ENCODE results near the gene ACAT2. TPM values are rescaled to one million over a fixed set of nuclear protein-coding genes. Genes with fewer than 3 reads are reported as not detected.
A peak's percentile ranks its signal among the peaks of the same experiment; 100 is the strongest.

ACAT2 gene
- total RNA-seq, 1 experiment from 2014 or later = 156 TPM

GRCh38 chr6:159788276-159788675 lies 26.4 kb downstream of the ACAT2 start:
- H3K4me2 ChIP-seq (ENCODE audit: insufficient read depth, insufficient read length, low read length) = peak overlapping the region; percentile 87
- no peak overlapping the region for H2BK120ac ChIP-seq (ENCODE audit: low read depth, low read length, poor library complexity, severe bottlenecking)
- no peak overlapping the region for H2BK15ac ChIP-seq (ENCODE audit: low read depth, low read length)
- H3T11ph ChIP-seq (ENCODE audit: low read length) = no peak overlapping the region
- peaks cover 61 to 81% (median 74%) of the 10 kb centered on the region in 3 experiments for H3K36me3 Mint-ChIP-seq (ENCODE audit: insufficient read depth in 1 of 3, low read depth in 3 of 3)
- no peak overlapping the region for H3K18ac ChIP-seq (ENCODE audit: insufficient read length, low read depth, low read length)
- H4K20me1 ChIP-seq (ENCODE audit: control insufficient read depth, insufficient read depth, insufficient read length) = no peaks in the 10 kb centered on the region
- no peaks in the 10 kb centered on the region for H3K79me1 ChIP-seq (ENCODE audit: insufficient read depth, low read depth, low read length, poor library complexity, severe bottlenecking)
- H3K9ac ChIP-seq (ENCODE audit: extremely low read depth, insufficient read length, low read length) = peak overlapping the region; percentile 95
- peak overlapping the region in 2 of 3 experiments; percentile 63 to 84; a peak in 2 of 7 replicates for H3K27ac Mint-ChIP-seq
- H3K9me3 Mint-ChIP-seq = no peaks in the 10 kb centered on the region
- H3K27me3 ChIP-seq (ENCODE audit: insufficient read depth, low read length) = no peaks in the 10 kb centered on the region
- no peak overlapping the region for H4K8ac ChIP-seq (replicated peaks; ENCODE audit: insufficient read length, low read depth, low read length)
- no peak overlapping the region for H3K23ac ChIP-seq (ENCODE audit: insufficient read length, low read depth, low read length)
- peaks cover 13% of the 10 kb centered on the region for H3K23me2 ChIP-seq (ENCODE audit: insufficient read length, low read depth, low read length, poor library complexity, severe bottlenecking)
- no peak overlapping the region for H3K27ac ChIP-seq (ENCODE audit: insufficient read length, low read depth, low read length)
- H3K56ac ChIP-seq (ENCODE audit: insufficient read length, low read depth, low read length) = no peak overlapping the region
- no peak overlapping the region for H4K91ac ChIP-seq (ENCODE audit: insufficient read length, low read depth, low read length)
- H2BK5ac ChIP-seq (ENCODE audit: insufficient read length, low read length) = no peak overlapping the region
- no peak overlapping the region for H2AK5ac ChIP-seq (ENCODE audit: insufficient read length, low read length)
- H4K5ac ChIP-seq (ENCODE audit: insufficient read length, low read depth, low read length) = no peak overlapping the region
- no peaks in the 10 kb centered on the region for H3K4me1 ChIP-seq (ENCODE audit: insufficient read depth, low read length)
- H2AFZ ChIP-seq (ENCODE audit: low read length) = no peak overlapping the region
- no peak overlapping the region for H3K4ac ChIP-seq (ENCODE audit: low read depth, low read length)
- H3K79me2 ChIP-seq (ENCODE audit: insufficient read depth, low read length) = peaks cover 12% of the 10 kb centered on the region; the same call in 1 of the 2 replicates
- peaks cover 30 to 32% of the 10 kb centered on the region in 2 experiments for H3K4me1 Mint-ChIP-seq
- no CpG with 5 or more reads among the region's 15 CpGs for WGBS (ENCODE audit: extremely low coverage, insufficient read length, low lambda C conversion rate)
- no peak for TF ChIP-seq CTCF (conservative IDR thresholded peaks at IDR 0.05)
- peak overlapping the region; percentile 95 to 99 for H3K4me3 Mint-ChIP-seq
- H3K27me3 Mint-ChIP-seq (ENCODE audit: low read depth) = no peaks in the 10 kb centered on the region
- no peaks in the 10 kb centered on the region for H3K9me3 ChIP-seq (ENCODE audit: control insufficient read depth, low read depth, low read length)
- no peak for DNase-seq
- no peak overlapping the region for H2BK12ac ChIP-seq (ENCODE audit: insufficient read length, low read depth, low read length)
- H2BK20ac ChIP-seq (ENCODE audit: low read depth, low read length, poor library complexity, severe bottlenecking) = no peak overlapping the region
- H3K14ac ChIP-seq (ENCODE audit: insufficient read depth, low read length) = no peak overlapping the region

All from H9 (cell line).